HepG2 (cell line): Measurements from ENCODE around the gene ZNF683. TPM values are rescaled to one million over a fixed set of nuclear protein-coding genes. Genes with fewer than 3 reads are reported as not detected.

Experiments
- ATAC-seq: fragments of 200-7000 bp; cut with Tn5 transposase; 3 replicates; pipeline ENCODE4 v1.9.1; 2020; ENCODE audit warnings: mild to moderate bottlenecking, moderate library complexity
- BruUV-seq: library from RNA; stranded (reverse); fragments of 400-500 nt; replicated peaks from 2 replicates; lab custom pipeline; 2021; lab: Mats Ljungman, UMichigan
- CTCF ChIA-PET: fragments of 300-600 bp; formaldehyde crosslinking; extraction: SDS; loops from one replicate; lab custom pipeline; 2021; ENCODE audit warnings: low total read pairs, inconsistent platforms, low intra/inter-chr PET ratio; lab: Yijun Ruan, JAX
- POLR2A ChIA-PET: fragments of 350-600 bp; sonication (Branson Sonifier 250); formaldehyde crosslinking; loops from one replicate; lab custom pipeline; 2020; ENCODE audit warnings: antibody characterized with exemption, inconsistent platforms; lab: Yijun Ruan, JAX
- DNase-seq: peaks from one replicate; pipeline ENCODE4 v3.0.0-alpha.2; 2015; ENCODE audit warnings: low spot score
- FAIRE-seq: peaks from 3 replicates; lab custom pipeline; 2011; peaks lifted over from hg19 to GRCh38; lab: Jason Lieb, UNC
- H2AFZ ChIP-seq: one replicate; pipeline ENCODE4 v1.6.1; 2011; ENCODE audit warnings: low read length, inconsistent platforms
- H3K27ac ChIP-seq: fragments of 300-600 bp; 3 replicates; pipeline ENCODE4 v1.8.0; 2011; ENCODE audit warnings: mixed run types, mild to moderate bottlenecking, mixed read lengths, low read length, inconsistent platforms; ENCODE audit not compliant: insufficient read depth; ENCODE audit errors: extremely low read length
- H3K27me3 ChIP-seq, 2 experiments: fragments of 200-600 bp in 1 of 2; 2 replicates in 1 of 2; 3 replicates in 1 of 2; pipeline versions ENCODE4 v1.6.0 to v1.8.0; 2011; ENCODE audit warnings: low read length in 2 of 2, mild to moderate bottlenecking in 2 of 2, moderate library complexity in 2 of 2, inconsistent platforms in 1 of 2; ENCODE audit not compliant: insufficient read depth in 2 of 2, control insufficient read depth in 1 of 2
- H3K36me3 ChIP-seq, 2 experiments: fragments of 200-600 bp in 1 of 2; replicated peaks in 1 of 2; 2 replicates in 1 of 2; 3 replicates in 1 of 2; pipeline versions ENCODE4 v1.5.1 to v1.8.0; 2011; ENCODE audit warnings: low read length in 2 of 2, inconsistent platforms in 1 of 2; ENCODE audit not compliant: insufficient read depth in 2 of 2, control insufficient read depth in 1 of 2
- H3K4me1 ChIP-seq: 2 replicates; pipeline ENCODE4 v1.5.1; 2012; ENCODE audit warnings: low read length, inconsistent platforms; ENCODE audit not compliant: insufficient read depth
- H3K4me2 ChIP-seq: 2 replicates; pipeline ENCODE4 v1.6.0; 2011; ENCODE audit warnings: low read depth, low read length, inconsistent platforms
- H3K4me3 ChIP-seq, 3 experiments: fragments of 200-600 bp in 1 of 3; sonication (generic), shearing (Covaris generic) in 1 of 3; replicated peaks in 1 of 3; 2 replicates each; pipeline ENCODE4 v1.5.1; 2011 to 2016; ENCODE audit warnings: low read length in 3 of 3, inconsistent platforms in 2 of 3, low read depth in 2 of 3, mild to moderate bottlenecking in 2 of 3, control low read depth in 1 of 3, mixed read lengths in 1 of 3; ENCODE audit not compliant: insufficient read depth in 1 of 3
- H3K79me2 ChIP-seq: one replicate; pipeline ENCODE4 v1.6.1; 2011; ENCODE audit warnings: low read length, inconsistent platforms; ENCODE audit not compliant: insufficient read depth
- H3K9ac ChIP-seq: 2 replicates; pipeline ENCODE4 v1.6.0; 2011; ENCODE audit warnings: mild to moderate bottlenecking, low read depth, low read length, inconsistent platforms; ENCODE audit not compliant: insufficient read depth
- H3K9me3 ChIP-seq: 2 replicates; pipeline ENCODE4 v1.5.1; 2012; ENCODE audit warnings: mild to moderate bottlenecking, low read length
- H4K20me1 ChIP-seq: 2 replicates; pipeline ENCODE4 v1.6.0; 2011; ENCODE audit warnings: inconsistent platforms, mild to moderate bottlenecking, low read length, moderate library complexity; ENCODE audit not compliant: insufficient read depth
- CAMTA2 ChIP-seq: sonication (generic); formaldehyde crosslinking; IDR thresholded peaks from 2 replicates; pipeline ENCODE4 v1.4.0; 2020; ENCODE audit warnings: mild to moderate bottlenecking, missing genetic modification reagents, borderline replicate concordance
- DMAP1 ChIP-seq: IDR thresholded peaks from 2 replicates; pipeline ENCODE4 v1.6.1; 2016
- EEA1 ChIP-seq: sonication (generic); formaldehyde crosslinking; IDR thresholded peaks from 2 replicates; pipeline ENCODE4 v1.5.1; 2020; ENCODE audit warnings: mild to moderate bottlenecking, missing genetic modification reagents, borderline replicate concordance
- FOXK2 ChIP-seq: fragments of 450-650 bp; IDR thresholded peaks from 2 replicates; pipeline ENCODE4 v1.6.1; 2016
- HIVEP1 ChIP-seq: sonication (generic); formaldehyde crosslinking; IDR thresholded peaks from 2 replicates; pipeline ENCODE4 v1.4.0; 2020; ENCODE audit warnings: mild to moderate bottlenecking, missing genetic modification reagents
- KDM6A ChIP-seq: IDR thresholded peaks from 2 replicates; pipeline ENCODE4 v1.6.1; 2016; ENCODE audit warnings: low read depth
- NCOR1 ChIP-seq: fragments of 200-600 bp; sonication (generic); IDR thresholded peaks from 2 replicates; pipeline ENCODE4 v1.7.0; 2017; ENCODE audit warnings: antibody characterized with exemption, low read length, borderline replicate concordance
- ZNF430 ChIP-seq: sonication (generic); formaldehyde crosslinking; IDR thresholded peaks from 2 replicates; pipeline ENCODE4 v1.9.0; 2021; ENCODE audit warnings: mild to moderate bottlenecking, missing genetic modification reagents
- ZNF761 ChIP-seq: sonication (generic); formaldehyde crosslinking; conservative IDR thresholded peaks from 2 replicates; pipeline ENCODE4 v1.4.0; 2020; ENCODE audit warnings: mild to moderate bottlenecking, missing genetic modification reagents
- WGBS: methylation state at CpG from one replicate; pipeline ENCODE4 v1.1.6; 2017; ENCODE audit warnings: low lambda C conversion rate; 5-methylcytosine and 5-hydroxymethylcytosine counted together
- in situ Hi-C: cut with HindIII; loops from 2 replicates; pipeline ENCODE4 v1.10.0; 2017; ENCODE audit warnings: low pct_unique_long_range_greater_than_20kb; ENCODE audit not compliant: extremely low pct_ligation_motif_present
- intact Hi-C: fragments of 100-400 bp; cut with micrococcal nuclease; formaldehyde crosslinking; loops from one replicate; pipeline ENCODE4 v1.10.0; 2022; ENCODE audit not compliant: unreplicated experiment
- polyA plus RNA-seq, 8 experiments: library from polyadenylated mRNA; depleted of rRNA in 3 of 8; stranded (reverse) in 7 of 8; unstranded in 1 of 8; fragments of >200 nt; fragmentation: Illumina TruSeq in 4 of 8; extraction: Trizol in 4 of 8; gene quantifications; 2 replicates each; pipeline versions ENCODE4 v1.2.1 to v1.2.3, GENCODE V29; 2011 to 2016; ENCODE audit warnings: low read depth in 4 of 8, missing spikeins in 1 of 8, mixed read lengths in 1 of 8; ENCODE audit not compliant: insufficient read depth in 1 of 8
- total RNA-seq, 5 experiments: library from RNA; depleted of rRNA; stranded (reverse); fragments of >200 nt; fragmentation: Illumina TruSeq; extraction: Trizol; gene quantifications; 2 replicates each; pipeline ENCODE4 v1.2.3, GENCODE V29; 2016; ENCODE audit warnings: low read depth in 1 of 5
- TF ChIP-seq, protein P1 (sequence below): sonication (generic); formaldehyde crosslinking; IDR thresholded peaks from 2 replicates; pipeline ENCODE4 v1.4.0; 2020; ENCODE audit warnings: missing genetic modification reagents, borderline replicate concordance
- TF ChIP-seq, protein P2 (sequence below): IDR thresholded peaks from 2 replicates; pipeline ENCODE4 v1.4.0; 2020; ENCODE audit warnings: mild to moderate bottlenecking, missing genetic modification reagents
- TF ChIP-seq, protein P3 (sequence below): sonication (generic); formaldehyde crosslinking; IDR thresholded peaks from 2 replicates; pipeline ENCODE4 v1.8.1; 2023; ENCODE audit warnings: mild to moderate bottlenecking, missing genetic modification reagents

Gene ZNF683
- total and polyA plus RNA-seq, 2 of the 13 experiments (the other 11 are each of a cell fraction or from before 2014, with no cell fraction given), result not detected

DNA sequence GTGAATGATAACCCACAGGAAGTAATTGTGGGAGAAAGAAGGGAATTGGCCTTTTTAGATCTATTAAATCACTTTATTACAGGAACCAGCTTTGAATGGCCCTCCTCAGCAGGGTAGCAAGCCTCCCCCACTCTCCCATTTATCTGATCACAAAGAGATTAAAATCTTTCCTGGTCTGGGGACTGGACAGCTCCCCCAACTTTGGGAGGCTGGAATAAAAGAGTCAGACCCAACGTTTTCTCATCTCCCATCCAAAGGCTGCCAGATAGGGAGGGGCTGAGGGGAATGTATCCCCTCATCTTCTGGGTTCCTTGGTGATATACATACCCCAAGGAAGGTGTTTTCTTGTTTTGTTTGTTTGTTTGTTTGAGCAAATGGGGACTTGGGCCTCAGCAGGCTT lies 40.5 kb upstream of the ZNF683 start:
- POLR2A ChIA-PET, result no interaction called here
- no TSS peak for BruUV-seq

More for the DNA sequence above, 40.5 kb upstream of the ZNF683 start:
- Histone ChIP-seq H3K9me3 (no peaks in the 10 kb centered on the region), H3K4me2 (no peak overlapping the region), H2AFZ (no peak overlapping the region), H3K79me2 (no peaks in the 10 kb centered on the region), H3K9ac (no peak overlapping the region), H3K27me3 (peaks cover 7 to 32% of the 10 kb centered on the region in 2 experiments; a peak in 4 of 5 replicates), H3K4me1 (peaks cover 17% of the 10 kb centered on the region), H4K20me1 (no peaks in the 10 kb centered on the region), H3K4me3 (no peak overlapping the region), H3K27ac (no peak overlapping the region), H3K36me3 (no peaks in the 10 kb centered on the region)
- ATAC-seq (no peak), DNase-seq (no peak), FAIRE-seq (no peak)
- in situ Hi-C loops (no loop called here), intact Hi-C loops (no loop called here)
- TF ChIP-seq NCOR1 (no peak), FOXK2 (no peak), KDM6A (no peak), DMAP1 (CRISPR knock-in tag) (no peak), EEA1 (CRISPR knock-in tag) (no peak), ZNF430 (CRISPR knock-in tag) (no peak), HIVEP1 (CRISPR knock-in tag) (no peak), CAMTA2 (CRISPR knock-in tag) (no peak), ZNF761 (no peak)
- TF ChIP-seq, protein P1, sequence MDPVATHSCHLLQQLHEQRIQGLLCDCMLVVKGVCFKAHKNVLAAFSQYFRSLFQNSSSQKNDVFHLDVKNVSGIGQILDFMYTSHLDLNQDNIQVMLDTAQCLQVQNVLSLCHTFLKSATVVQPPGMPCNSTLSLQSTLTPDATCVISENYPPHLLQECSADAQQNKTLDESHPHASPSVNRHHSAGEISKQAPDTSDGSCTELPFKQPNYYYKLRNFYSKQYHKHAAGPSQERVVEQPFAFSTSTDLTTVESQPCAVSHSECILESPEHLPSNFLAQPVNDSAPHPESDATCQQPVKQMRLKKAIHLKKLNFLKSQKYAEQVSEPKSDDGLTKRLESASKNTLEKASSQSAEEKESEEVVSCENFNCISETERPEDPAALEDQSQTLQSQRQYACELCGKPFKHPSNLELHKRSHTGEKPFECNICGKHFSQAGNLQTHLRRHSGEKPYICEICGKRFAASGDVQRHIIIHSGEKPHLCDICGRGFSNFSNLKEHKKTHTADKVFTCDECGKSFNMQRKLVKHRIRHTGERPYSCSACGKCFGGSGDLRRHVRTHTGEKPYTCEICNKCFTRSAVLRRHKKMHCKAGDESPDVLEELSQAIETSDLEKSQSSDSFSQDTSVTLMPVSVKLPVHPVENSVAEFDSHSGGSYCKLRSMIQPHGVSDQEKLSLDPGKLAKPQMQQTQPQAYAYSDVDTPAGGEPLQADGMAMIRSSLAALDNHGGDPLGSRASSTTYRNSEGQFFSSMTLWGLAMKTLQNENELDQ (CRISPR knock-in tag), result no peak
- TF ChIP-seq, protein P2, sequence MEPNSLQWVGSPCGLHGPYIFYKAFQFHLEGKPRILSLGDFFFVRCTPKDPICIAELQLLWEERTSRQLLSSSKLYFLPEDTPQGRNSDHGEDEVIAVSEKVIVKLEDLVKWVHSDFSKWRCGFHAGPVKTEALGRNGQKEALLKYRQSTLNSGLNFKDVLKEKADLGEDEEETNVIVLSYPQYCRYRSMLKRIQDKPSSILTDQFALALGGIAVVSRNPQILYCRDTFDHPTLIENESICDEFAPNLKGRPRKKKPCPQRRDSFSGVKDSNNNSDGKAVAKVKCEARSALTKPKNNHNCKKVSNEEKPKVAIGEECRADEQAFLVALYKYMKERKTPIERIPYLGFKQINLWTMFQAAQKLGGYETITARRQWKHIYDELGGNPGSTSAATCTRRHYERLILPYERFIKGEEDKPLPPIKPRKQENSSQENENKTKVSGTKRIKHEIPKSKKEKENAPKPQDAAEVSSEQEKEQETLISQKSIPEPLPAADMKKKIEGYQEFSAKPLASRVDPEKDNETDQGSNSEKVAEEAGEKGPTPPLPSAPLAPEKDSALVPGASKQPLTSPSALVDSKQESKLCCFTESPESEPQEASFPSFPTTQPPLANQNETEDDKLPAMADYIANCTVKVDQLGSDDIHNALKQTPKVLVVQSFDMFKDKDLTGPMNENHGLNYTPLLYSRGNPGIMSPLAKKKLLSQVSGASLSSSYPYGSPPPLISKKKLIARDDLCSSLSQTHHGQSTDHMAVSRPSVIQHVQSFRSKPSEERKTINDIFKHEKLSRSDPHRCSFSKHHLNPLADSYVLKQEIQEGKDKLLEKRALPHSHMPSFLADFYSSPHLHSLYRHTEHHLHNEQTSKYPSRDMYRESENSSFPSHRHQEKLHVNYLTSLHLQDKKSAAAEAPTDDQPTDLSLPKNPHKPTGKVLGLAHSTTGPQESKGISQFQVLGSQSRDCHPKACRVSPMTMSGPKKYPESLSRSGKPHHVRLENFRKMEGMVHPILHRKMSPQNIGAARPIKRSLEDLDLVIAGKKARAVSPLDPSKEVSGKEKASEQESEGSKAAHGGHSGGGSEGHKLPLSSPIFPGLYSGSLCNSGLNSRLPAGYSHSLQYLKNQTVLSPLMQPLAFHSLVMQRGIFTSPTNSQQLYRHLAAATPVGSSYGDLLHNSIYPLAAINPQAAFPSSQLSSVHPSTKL, result no peak
- TF ChIP-seq, protein P3, sequence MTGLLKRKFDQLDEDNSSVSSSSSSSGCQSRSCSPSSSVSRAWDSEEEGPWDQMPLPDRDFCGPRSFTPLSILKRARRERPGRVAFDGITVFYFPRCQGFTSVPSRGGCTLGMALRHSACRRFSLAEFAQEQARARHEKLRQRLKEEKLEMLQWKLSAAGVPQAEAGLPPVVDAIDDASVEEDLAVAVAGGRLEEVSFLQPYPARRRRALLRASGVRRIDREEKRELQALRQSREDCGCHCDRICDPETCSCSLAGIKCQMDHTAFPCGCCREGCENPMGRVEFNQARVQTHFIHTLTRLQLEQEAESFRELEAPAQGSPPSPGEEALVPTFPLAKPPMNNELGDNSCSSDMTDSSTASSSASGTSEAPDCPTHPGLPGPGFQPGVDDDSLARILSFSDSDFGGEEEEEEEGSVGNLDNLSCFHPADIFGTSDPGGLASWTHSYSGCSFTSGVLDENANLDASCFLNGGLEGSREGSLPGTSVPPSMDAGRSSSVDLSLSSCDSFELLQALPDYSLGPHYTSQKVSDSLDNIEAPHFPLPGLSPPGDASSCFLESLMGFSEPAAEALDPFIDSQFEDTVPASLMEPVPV (CRISPR knock-in tag), result no peak
- CTCF ChIA-PET, result no interaction called here
- 0% methylated on average over 1 of the region's 1 CpG for WGBS
